IPS-15b (cell line): Measurements from ENCODE around the gene PRKN.

ENCODE experiments used
- H3K27me3 ChIP-seq: one replicate; pipeline ENCODE4 v1.6.1; 2013; ENCODE audit warnings: low read length; ENCODE audit not compliant: control insufficient read depth, insufficient read depth
- H3K36me3 ChIP-seq: one replicate; pipeline ENCODE4 v1.6.1; 2013; ENCODE audit warnings: low read length; ENCODE audit not compliant: control insufficient read depth, insufficient read depth
- H3K4me1 ChIP-seq: one replicate; pipeline ENCODE4 v1.6.1; 2013; ENCODE audit warnings: mild to moderate bottlenecking, low read length; ENCODE audit not compliant: control insufficient read depth, insufficient read depth
- H3K4me3 ChIP-seq: one replicate; pipeline ENCODE4 v1.5.1; 2013; ENCODE audit warnings: low read depth, low read length
- H3K9ac ChIP-seq: one replicate; pipeline ENCODE4 v1.6.1; 2013; ENCODE audit warnings: low read depth, mild to moderate bottlenecking, low read length
- H3K9me3 ChIP-seq: one replicate; pipeline ENCODE4 v1.6.1; 2013; ENCODE audit warnings: mild to moderate bottlenecking, low read length; ENCODE audit not compliant: control insufficient read depth, insufficient read depth

The PRKN gene

GRCh38 chr6:161351858-161352257, 1375.7 kb downstream of the PRKN start:
- H3K36me3 ChIP-seq: no peaks in the 10 kb centered on the region
- no peaks in the 10 kb centered on the region for H3K9me3 ChIP-seq
- H3K9ac ChIP-seq: no peak overlapping the region
- peaks cover 2% of the 10 kb centered on the region for H3K4me1 ChIP-seq
- no peaks in the 10 kb centered on the region for H3K27me3 ChIP-seq
- no peak overlapping the region for H3K4me3 ChIP-seq

- peaks cover 2% of the 10 kb centered on the region for H3K4me1 ChIP-seq
- H3K27me3 ChIP-seq: no peaks in the 10 kb centered on the region
- H3K4me3 ChIP-seq: no peak overlapping the region
- no peaks in the 10 kb centered on the region for H3K36me3 ChIP-seq
- no peak overlapping the region for H3K9ac ChIP-seq
- no peaks in the 10 kb centered on the region for H3K9me3 ChIP-seq
Observed at GRCh38 chr6:161349886-161350285, 1377.7 kb downstream of the PRKN start.

- Histone ChIP-seq H3K4me1 (peaks cover under 1% of the 10 kb centered on the region), H3K36me3 (no peaks in the 10 kb centered on the region), H3K27me3 (no peaks in the 10 kb centered on the region), H3K4me3 (no peak overlapping the region), H3K9ac (no peak overlapping the region), H3K9me3 (no peaks in the 10 kb centered on the region)
Observed at GRCh38 chr6:161348628-161348994, 1379.0 kb downstream of the PRKN start.

GRCh38 chr6:161347988-161348627, 1379.5 kb downstream of the PRKN start:
- Histone ChIP-seq H3K36me3 (no peaks in the 10 kb centered on the region), H3K4me1 (no peaks in the 10 kb centered on the region), H3K4me3 (no peak overlapping the region), H3K27me3 (no peaks in the 10 kb centered on the region), H3K9ac (no peak overlapping the region), H3K9me3 (no peaks in the 10 kb centered on the region)

GRCh38 chr6:161347125-161347524, 1380.4 kb downstream of the PRKN start:
- Histone ChIP-seq H3K9me3 (no peaks in the 10 kb centered on the region), H3K27me3 (no peaks in the 10 kb centered on the region), H3K4me3 (no peak overlapping the region), H3K4me1 (no peaks in the 10 kb centered on the region), H3K36me3 (no peaks in the 10 kb centered on the region), H3K9ac (no peak overlapping the region)

- Histone ChIP-seq H3K9ac (no peak overlapping the region), H3K36me3 (no peaks in the 10 kb centered on the region), H3K27me3 (no peaks in the 10 kb centered on the region), H3K9me3 (no peaks in the 10 kb centered on the region), H3K4me3 (no peak overlapping the region), H3K4me1 (no peaks in the 10 kb centered on the region)
Observed at GRCh38 chr6:161346717-161347116, 1380.8 kb downstream of the PRKN start.

- H3K9me3 ChIP-seq: no peaks in the 10 kb centered on the region
- H3K4me1 ChIP-seq: no peaks in the 10 kb centered on the region
- H3K36me3 ChIP-seq: no peaks in the 10 kb centered on the region
- H3K27me3 ChIP-seq: no peaks in the 10 kb centered on the region
- no peak overlapping the region for H3K9ac ChIP-seq
- H3K4me3 ChIP-seq: no peak overlapping the region
Observed at GRCh38 chr6:161344626-161345025, 1382.9 kb downstream of the PRKN start.

GRCh38 chr6:161342039-161342438, 1385.5 kb downstream of the PRKN start:
- Histone ChIP-seq H3K9me3 (no peaks in the 10 kb centered on the region), H3K36me3 (no peaks in the 10 kb centered on the region), H3K4me3 (no peak overlapping the region), H3K9ac (no peak overlapping the region), H3K4me1 (no peaks in the 10 kb centered on the region), H3K27me3 (no peaks in the 10 kb centered on the region)

GRCh38 chr6:161341638-161342037, 1385.9 kb downstream of the PRKN start:
- H3K4me1 ChIP-seq: no peaks in the 10 kb centered on the region
- H3K9ac ChIP-seq: no peak overlapping the region

GRCh38 chr6:161338015-161338414, 1389.6 kb downstream of the PRKN start:
- no peaks in the 10 kb centered on the region for H3K9me3 ChIP-seq
- H3K4me3 ChIP-seq: no peak overlapping the region
- H3K36me3 ChIP-seq: no peaks in the 10 kb centered on the region
- no peaks in the 10 kb centered on the region for H3K27me3 ChIP-seq
- no peak overlapping the region for H3K9ac ChIP-seq
- no peaks in the 10 kb centered on the region for H3K4me1 ChIP-seq

More at GRCh38 chr6:161341638-161342037, 1385.9 kb downstream of the PRKN start:
- H3K9me3 ChIP-seq: no peaks in the 10 kb centered on the region
- H3K36me3 ChIP-seq: no peaks in the 10 kb centered on the region
- H3K27me3 ChIP-seq: no peaks in the 10 kb centered on the region
- no peak overlapping the region for H3K4me3 ChIP-seq

GRCh38 chr6:161336479-161336878, 1391.1 kb downstream of the PRKN start:
- Histone ChIP-seq H3K4me1 (no peaks in the 10 kb centered on the region), H3K27me3 (no peaks in the 10 kb centered on the region), H3K4me3 (no peak overlapping the region), H3K36me3 (no peaks in the 10 kb centered on the region), H3K9me3 (no peaks in the 10 kb centered on the region), H3K9ac (no peak overlapping the region)

GRCh38 chr6:161333410-161333809, 1394.2 kb downstream of the PRKN start:
- Histone ChIP-seq H3K9ac (no peak overlapping the region), H3K4me3 (no peak overlapping the region), H3K9me3 (no peaks in the 10 kb centered on the region), H3K4me1 (peaks cover 2% of the 10 kb centered on the region), H3K27me3 (no peaks in the 10 kb centered on the region), H3K36me3 (no peaks in the 10 kb centered on the region)
